NOMO-1 treated with DMSO at 0.1 percent for 48 hours (cell line): Measurements from ENCODE around the gene NPTN.

Source experiments
- DNase-seq: peaks from one replicate; lab custom pipeline; 2025; ENCODE audit not compliant: unreplicated experiment; lab: John Stamatoyannopoulos, UW

NPTN gene

DNA sequence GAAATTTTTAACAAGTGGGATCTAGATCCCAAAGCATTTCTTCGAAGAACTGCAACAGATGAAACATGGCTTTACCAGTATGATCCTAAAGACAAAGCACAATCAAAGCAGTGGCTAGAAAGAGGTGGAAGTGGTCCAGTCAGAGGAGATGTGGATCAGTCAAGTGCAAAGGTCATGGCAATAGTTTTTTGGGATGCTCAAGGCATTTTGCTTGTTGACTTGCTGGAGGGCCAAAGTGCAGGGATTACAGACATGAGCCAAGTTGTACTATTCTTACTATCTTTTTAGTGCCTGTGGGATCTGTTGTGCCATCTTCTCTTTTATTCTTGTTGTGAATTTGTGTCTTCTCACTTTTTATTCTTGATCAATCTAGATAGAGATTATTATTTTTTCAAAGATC lies 108.3 kb downstream of the NPTN start:
- DNase-seq = no peak

GRCh38 chr15:73522011-73522410 lies 111.2 kb downstream of the NPTN start:
- DNase-seq = no peak

DNA sequence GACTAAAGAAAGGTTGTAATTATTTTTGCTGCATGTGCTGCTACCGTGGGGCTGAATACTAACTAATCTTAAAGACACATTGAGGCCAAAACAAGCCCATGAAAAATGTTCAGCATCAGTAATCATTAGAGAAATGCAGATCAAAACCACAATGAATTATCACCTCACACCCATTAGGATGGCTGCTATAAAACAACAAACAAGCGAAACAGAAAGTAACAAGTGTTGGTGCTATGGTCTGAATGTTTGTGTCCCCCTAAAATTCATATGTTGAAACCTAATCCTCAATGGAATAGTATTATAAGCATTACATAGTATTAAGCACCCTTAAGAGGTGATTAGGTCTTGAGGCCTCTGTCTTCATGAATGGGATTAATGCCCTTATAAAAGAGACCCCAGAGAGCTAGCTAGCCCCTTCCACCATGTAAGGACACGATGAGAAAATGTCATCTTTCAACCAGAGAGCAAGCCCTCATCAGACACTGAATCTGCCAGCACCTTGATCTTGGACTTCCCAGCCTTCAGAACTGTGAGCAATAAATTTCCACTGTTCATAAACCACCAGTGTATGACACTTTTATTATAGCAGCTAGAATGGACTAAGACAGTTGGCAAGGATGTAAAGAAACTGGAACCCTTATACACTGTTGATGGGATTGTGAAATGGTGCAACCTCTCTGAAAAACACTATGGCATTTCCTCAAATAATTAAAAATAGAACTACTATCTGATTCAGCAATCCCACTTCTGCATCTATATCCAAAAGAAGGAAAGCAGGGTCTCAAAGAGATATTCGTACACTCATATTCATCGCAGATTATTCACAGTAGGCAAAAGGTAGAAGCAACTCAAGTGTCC lies 114.1 kb downstream of the NPTN start:
- peak; percentile 38 for DNase-seq

GRCh38 chr15:73518180-73518862 lies 114.9 kb downstream of the NPTN start:
- DNase-seq = no peak

GRCh38 chr15:73517566-73517965 lies 115.6 kb downstream of the NPTN start:
- no peak for DNase-seq

DNA sequence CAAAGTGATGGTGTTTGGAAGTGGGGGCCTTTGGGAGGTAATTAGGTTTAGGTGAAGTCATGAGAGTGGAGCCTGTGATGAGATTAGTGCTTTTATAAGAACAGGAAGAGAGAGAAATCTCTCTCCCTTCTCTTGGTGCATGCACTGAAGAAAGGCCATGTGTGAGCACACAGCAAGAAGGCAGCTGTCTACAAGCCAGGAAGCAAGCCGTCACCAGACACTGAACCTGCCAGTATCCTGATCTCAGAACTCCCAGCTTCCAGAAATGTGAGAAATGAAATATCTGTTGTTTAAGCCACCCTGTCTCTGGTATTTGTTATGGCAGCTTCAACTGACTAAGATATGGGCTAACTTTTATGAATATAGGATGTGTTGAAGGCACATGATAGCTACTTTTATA lies 117.7 kb downstream of the NPTN start:
- no peak for DNase-seq
